OCI-LY3 (cell line): Measurements from ENCODE around the gene EGFL7.

Source experiments
- CTCF ChIP-seq: fragments of 200-600, 300-600 bp; sonication (generic); IDR thresholded peaks from 2 replicates; pipeline ENCODE4 v1.5.1; 2014; ENCODE audit warnings: antibody characterized with exemption, low read length, low read depth
- EZH2phosphoT487 ChIP-seq: fragments of 200-600 bp; shearing (Covaris generic); IDR thresholded peaks from 2 replicates; pipeline ENCODE4 v1.6.1; 2018; ENCODE audit warnings: antibody characterized with exemption, mixed run types, low read depth

GRCh38 chr9:136694872-136695247 lies 32.1 kb downstream of the EGFL7 start:
- no peak for TF ChIP-seq CTCF
- TF ChIP-seq EZH2phosphoT487 = no peak
